ENCODE data around the gene MDK.

GRCh38 chr11:46378296-46378695, 3.2 kb upstream of the MDK start:
- TF ChIP-seq CTCF (tag by site-specific recombination; IDR thresholded peaks at IDR 0.05) (no peak), ZNF184 (tag by site-specific recombination; IDR thresholded peaks at IDR 0.05) (no peak), YY1 (tag by site-specific recombination; IDR thresholded peaks at IDR 0.05) (no peak), BCL11B (tag by site-specific recombination; IDR thresholded peaks at IDR 0.05; ENCODE audit: low read depth) (no peak), ZNF391 (tag by site-specific recombination; IDR thresholded peaks at IDR 0.05; ENCODE audit: borderline replicate concordance, low read depth) (no peak), ZNF76 (tag by site-specific recombination; IDR thresholded peaks at IDR 0.05; ENCODE audit: borderline replicate concordance, low read depth) (no peak), ZBTB44 (tag by site-specific recombination; IDR thresholded peaks at IDR 0.05) (no peak)
